NK-92 (cell line): ENCODE measurements around the gene MX2.

ENCODE experiments used
- DNase-seq: peaks from one replicate; lab custom pipeline; 2025; ENCODE audit not compliant: unreplicated experiment; lab: John Stamatoyannopoulos, UW

The MX2 gene

GRCh38 chr21:41433566-41433965 is 71.7 kb downstream of the MX2 start:
- DNase-seq = no peak

DNA sequence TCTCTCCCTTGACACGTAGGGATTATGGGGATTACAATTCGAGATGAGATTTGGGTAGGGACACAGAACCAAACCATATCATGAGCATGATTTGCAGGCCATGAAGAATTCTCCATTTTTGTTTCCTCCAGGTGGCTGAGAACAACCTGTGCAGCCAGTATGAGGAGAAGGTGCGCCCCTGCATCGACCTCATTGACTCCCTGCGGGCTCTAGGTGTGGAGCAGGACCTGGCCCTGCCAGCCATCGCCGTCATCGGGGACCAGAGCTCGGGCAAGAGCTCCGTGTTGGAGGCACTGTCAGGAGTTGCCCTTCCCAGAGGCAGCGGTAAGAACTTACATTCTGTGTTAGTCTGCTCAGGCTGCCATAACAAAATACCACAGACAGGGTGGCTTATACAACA is 73.9 kb downstream of the MX2 start:
- DNase-seq = no peak

- DNase-seq = no peak
Observed at GRCh38 chr21:41437729-41438128, 75.9 kb downstream of the MX2 start.

DNA sequence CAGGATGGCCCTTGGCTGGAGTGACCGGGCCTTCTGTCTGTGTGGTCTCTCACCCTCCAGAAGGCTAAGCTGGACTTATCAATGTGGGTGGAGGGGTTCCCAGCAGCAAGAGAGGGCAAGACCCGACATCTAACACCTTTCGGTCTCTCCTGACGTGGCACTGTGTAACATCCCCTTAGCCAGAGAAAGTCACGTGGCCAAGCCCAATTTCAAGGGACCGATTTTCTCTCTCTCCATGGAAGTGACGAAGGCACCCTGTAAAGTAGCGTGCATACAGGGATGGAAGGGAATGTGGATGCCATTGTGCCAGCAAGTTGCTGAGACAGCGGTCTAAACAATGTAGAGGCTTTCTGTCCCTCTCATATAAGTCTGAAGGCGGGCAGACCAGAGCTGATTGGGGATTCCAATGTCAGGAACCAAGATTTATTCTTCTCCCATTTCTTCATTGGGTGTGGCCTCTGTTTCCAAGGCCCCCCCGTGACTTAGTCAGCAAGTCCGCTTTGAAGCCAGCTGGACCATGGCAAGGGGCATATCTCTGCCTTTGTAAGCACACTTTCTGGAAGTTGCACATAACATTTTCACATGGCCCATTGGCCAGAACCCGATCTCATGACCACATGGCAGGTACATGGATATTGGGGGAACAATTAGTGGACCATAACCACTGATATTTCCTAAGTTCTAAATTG is 76.7 kb downstream of the MX2 start:
- DNase-seq = no peak

GRCh38 chr21:41439248-41439647 is 77.4 kb downstream of the MX2 start:
- no peak for DNase-seq

- no peak for DNase-seq
Observed at GRCh38 chr21:41441546-41441945, 79.7 kb downstream of the MX2 start.

GRCh38 chr21:41442481-41443186 is 80.8 kb downstream of the MX2 start:
- no peak for DNase-seq

- DNase-seq = no peak
Observed at GRCh38 chr21:41443562-41443961, 81.7 kb downstream of the MX2 start.

- no peak for DNase-seq
Observed at GRCh38 chr21:41444703-41445464, 83.1 kb downstream of the MX2 start.

DNA sequence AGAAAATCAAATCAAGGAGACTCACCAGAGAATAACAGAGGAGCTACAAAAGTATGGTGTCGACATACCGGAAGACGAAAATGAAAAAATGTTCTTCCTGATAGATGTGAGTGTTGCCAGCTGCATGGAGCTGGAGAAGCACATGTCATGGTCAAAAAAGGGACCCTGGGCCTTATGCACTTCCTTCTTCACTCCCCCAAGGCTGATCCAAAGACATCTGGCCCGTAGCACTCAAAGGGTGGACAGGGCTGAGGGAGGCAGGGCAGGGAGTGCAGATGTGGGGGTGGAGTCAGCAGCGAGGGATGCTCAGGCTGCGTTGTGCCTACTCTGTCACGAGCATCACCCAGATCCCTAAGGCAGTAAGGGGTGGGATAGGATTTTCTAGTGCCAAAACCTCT is 83.6 kb downstream of the MX2 start:
- DNase-seq = no peak

GRCh38 chr21:41446586-41446985 is 84.8 kb downstream of the MX2 start:
- DNase-seq = no peak

DNA sequence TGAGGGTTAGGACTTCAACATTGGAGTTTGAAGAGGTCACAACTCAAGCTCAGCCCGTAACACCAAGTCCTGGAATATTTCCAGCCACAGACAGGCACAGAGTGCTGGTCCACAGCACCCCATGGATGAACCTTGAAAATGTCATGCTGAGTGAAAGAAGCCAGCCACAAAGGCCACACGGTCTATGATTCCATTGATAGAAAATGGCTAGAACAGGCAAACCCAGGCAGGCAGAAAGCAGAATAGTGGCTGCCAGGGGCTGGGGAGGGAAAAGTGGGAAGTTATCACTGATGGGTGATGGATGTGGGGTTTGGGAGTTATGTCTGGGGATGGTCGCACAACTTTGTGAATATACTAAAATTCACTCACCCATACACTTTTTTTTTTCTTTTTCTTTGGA is 85.5 kb downstream of the MX2 start:
- DNase-seq = no peak

DNA sequence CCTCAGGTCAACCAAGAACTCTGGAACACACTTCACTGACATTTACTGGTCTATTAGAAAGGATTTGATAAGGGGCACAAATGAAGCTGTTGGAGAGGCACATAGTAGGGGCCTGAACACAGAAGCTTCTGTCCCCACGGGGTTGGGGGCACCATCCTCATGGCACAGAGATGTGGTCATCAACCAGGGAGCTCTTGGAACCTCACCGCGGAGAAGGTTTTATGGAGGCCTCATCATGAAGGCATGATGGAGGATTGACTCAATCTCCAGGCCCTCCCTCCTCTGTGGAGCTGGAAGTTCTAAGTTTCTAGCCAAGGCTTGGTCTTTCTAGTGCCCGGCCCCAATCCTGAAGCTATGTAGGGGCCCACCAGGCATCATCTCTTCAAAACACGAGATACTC is 87.8 kb downstream of the MX2 start:
- DNase-seq = no peak

- DNase-seq = no peak
Observed at GRCh38 chr21:41451753-41452676, 90.2 kb downstream of the MX2 start.

GRCh38 chr21:41453198-41453597 is 91.4 kb downstream of the MX2 start:
- DNase-seq = no peak

DNA sequence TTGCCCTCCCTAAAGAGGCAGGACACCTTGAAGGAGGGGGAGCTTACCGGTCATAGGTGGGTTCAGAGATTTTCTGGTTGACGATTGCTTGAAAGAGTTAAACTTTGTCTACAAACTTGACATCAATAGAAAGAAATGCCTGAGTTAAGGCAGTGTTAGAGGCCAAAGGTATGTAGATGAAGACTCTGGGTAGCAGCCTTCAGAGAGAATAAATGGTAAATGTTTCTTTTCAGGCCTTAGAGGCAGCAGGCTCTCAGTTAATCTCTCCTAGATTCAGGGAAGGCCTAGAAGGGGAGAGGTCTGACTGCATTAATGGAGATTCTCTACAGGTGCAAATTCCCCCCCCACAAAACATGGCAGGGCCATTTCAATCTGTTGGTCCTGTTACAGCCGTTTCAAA is 91.9 kb downstream of the MX2 start:
- no peak for DNase-seq

- DNase-seq = no peak
Observed at GRCh38 chr21:41458121-41458520, 96.3 kb downstream of the MX2 start.

DNA sequence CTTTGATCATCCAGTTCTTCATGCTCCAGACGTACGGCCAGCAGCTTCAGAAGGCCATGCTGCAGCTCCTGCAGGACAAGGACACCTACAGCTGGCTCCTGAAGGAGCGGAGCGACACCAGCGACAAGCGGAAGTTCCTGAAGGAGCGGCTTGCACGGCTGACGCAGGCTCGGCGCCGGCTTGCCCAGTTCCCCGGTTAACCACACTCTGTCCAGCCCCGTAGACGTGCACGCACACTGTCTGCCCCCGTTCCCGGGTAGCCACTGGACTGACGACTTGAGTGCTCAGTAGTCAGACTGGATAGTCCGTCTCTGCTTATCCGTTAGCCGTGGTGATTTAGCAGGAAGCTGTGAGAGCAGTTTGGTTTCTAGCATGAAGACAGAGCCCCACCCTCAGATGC is 96.7 kb downstream of the MX2 start:
- no peak for DNase-seq
